Measurements from ENCODE around the gene C9orf152.

Gene C9orf152

DNA sequence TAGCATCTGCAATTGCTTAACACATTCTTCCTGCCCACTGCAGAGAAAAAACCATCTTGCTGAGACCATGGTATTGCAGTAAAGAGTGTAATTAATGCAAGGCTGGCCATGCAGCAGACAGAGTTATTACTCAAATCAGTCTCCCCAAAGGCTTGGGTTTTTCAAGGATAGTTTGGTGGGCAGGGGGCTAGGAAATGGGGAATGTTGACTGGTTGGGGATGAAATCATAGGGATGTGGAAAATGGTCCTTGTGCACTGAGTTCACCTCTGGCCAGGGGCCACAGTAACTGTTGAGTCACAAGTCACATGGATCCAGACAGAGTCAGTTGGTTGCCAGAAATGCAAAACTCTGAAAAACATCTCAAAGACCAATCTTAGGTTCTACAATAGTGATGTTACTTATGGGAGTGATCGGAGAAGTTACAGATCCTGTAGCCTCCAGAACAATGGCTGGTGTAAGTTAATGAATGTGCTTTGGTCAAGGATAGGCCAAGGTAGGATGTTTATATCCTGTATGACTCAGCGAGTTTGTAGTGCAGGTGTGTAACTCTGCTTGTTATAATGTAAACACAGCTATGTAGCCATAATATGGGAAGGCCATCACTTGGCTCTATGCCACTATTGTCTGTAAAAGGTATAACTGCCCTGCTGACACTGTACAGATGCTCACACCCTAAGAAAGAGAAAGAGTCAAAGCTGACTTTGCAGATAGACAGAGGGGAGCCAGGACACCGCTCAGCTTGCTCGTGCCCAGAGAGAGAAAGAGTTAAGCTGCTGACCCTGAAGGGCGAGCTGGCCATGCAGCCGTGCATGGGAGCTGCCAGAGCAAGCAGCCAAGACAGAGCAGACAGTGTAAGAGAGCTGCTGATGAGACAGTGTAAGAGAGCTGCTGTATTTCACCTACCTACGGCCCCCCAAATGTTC is 27.2 kb downstream of the C9orf152 start:
- no peak for DNase-seq (ENCODE audit: insufficient read length, low spot score)
- TF ChIP-seq POLR2A (IDR thresholded peaks at IDR 0.05; ENCODE audit: low read depth, low read length) = no peak
- FAIRE-seq = peak; percentile 33

- peak; percentile 24 for DNase-seq (ENCODE audit: insufficient read length, low spot score)
- no peak for TF ChIP-seq POLR2A (IDR thresholded peaks at IDR 0.05; ENCODE audit: low read depth, low read length)
- no peak for FAIRE-seq
Observed at GRCh38 chr9:110179734-110180133, 28.2 kb downstream of the C9orf152 start.

GRCh38 chr9:110178281-110178680 is 29.7 kb downstream of the C9orf152 start:
- no peak for DNase-seq (ENCODE audit: insufficient read length, low spot score)
- TF ChIP-seq POLR2A (IDR thresholded peaks at IDR 0.05; ENCODE audit: low read depth, low read length) = no peak
- FAIRE-seq = no peak

- DNase-seq (ENCODE audit: insufficient read length, low spot score) (no peak), FAIRE-seq (no peak)
- no peak for TF ChIP-seq POLR2A (IDR thresholded peaks at IDR 0.05; ENCODE audit: low read depth, low read length)
Observed at GRCh38 chr9:110175275-110175968, 32.5 kb downstream of the C9orf152 start.

DNA sequence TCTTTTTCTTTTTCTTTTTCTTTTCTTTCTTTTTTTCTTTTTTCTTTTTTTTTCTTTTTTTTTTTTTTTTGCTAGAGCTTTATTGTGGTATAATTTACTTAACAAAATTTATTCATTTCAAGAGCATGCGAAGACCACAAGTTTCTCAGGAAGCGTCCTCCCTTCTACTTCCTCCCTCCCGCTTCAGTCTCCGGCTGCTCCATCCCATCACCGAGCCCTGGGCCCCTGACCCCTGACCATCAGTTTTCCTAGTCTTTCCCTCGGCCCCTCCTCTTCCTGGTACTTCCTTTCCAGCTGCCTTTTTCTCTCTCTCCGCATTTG is 34.7 kb downstream of the C9orf152 start:
- DNase-seq (ENCODE audit: insufficient read length, low spot score) = no peak
- TF ChIP-seq POLR2A (IDR thresholded peaks at IDR 0.05; ENCODE audit: low read depth, low read length) = no peak
- FAIRE-seq = no peak

GRCh38 chr9:110170357-110171257 is 37.4 kb downstream of the C9orf152 start:
- no peak for DNase-seq (ENCODE audit: insufficient read length, low spot score)
- no peak for TF ChIP-seq POLR2A (IDR thresholded peaks at IDR 0.05; ENCODE audit: low read depth, low read length)
- no peak for FAIRE-seq

DNA sequence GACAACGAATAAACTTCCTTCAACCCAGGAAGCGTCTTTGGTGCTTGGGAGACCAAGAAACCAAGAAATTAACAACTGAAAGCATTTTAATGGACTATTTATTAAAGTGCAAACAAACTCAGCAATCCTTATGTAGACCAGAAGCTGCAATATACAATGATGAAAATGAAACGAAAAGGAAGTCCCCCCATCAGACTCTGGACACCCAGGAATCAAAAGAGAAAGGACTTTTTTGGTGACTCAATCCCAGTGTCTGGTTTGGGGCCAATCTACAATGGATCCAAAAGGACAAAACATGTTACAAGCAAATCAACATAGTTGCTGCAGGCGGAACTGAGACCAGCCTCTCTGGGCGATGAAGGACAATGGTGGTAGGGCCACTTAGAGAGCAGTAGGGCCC is 39.5 kb downstream of the C9orf152 start:
- TF ChIP-seq POLR2A (IDR thresholded peaks at IDR 0.05; ENCODE audit: low read depth, low read length) = no peak
- DNase-seq (ENCODE audit: insufficient read length, low spot score) = no peak
- no peak for FAIRE-seq

DNA sequence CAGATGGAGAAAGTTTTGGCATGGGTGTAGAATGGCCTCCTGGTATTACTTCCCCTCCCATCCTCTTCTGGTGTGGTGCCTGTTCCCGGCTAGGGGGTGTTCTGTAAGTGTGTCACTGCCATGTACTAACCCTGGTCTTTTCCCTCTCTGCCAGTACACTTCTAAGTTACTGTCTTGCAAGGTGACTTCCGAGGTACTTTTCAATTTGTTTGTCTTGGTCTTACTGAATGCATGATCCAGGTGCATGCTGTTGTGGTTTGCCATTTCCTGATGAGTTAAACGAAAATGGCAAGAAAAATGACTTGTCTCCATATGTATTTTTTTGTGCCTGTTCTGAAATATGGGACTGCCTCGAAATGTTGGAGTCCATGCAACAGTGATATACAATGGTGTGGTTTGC is 46.0 kb downstream of the C9orf152 start:
- DNase-seq (ENCODE audit: insufficient read length, low spot score) (no peak), FAIRE-seq (peak; percentile 43)
- no peak for TF ChIP-seq POLR2A (IDR thresholded peaks at IDR 0.05; ENCODE audit: low read depth, low read length)

DNA sequence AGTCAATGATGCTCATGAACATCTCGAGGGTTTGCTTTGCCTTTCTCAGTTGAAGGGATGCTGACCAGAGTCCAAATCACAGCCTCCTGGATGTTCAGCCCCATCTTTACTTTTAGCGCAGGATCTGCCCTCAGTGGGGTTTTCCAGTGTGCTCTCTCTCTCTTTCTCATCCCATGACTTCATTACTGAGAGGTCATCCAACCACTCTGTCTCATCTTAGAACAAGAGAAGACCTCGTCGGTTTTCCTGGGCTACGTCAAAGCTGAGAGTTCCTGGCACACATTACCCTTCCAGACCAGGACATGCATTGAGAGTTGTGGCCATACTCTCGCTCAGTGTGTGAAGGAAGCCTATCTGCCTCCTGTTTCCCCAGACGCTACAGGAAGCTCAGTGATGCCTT is 47.3 kb downstream of the C9orf152 start:
- FAIRE-seq = no peak
- TF ChIP-seq POLR2A (IDR thresholded peaks at IDR 0.05; ENCODE audit: low read depth, low read length) = no peak

GRCh38 chr9:110160123-110160522 is 47.8 kb downstream of the C9orf152 start:
- no peak for FAIRE-seq
- no peak for TF ChIP-seq POLR2A (IDR thresholded peaks at IDR 0.05; ENCODE audit: low read depth, low read length)
- no peak for DNase-seq (ENCODE audit: insufficient read length, low spot score)

More for the DNA sequence above, 47.3 kb downstream of the C9orf152 start:
- DNase-seq (ENCODE audit: insufficient read length, low spot score) = no peak

DNA sequence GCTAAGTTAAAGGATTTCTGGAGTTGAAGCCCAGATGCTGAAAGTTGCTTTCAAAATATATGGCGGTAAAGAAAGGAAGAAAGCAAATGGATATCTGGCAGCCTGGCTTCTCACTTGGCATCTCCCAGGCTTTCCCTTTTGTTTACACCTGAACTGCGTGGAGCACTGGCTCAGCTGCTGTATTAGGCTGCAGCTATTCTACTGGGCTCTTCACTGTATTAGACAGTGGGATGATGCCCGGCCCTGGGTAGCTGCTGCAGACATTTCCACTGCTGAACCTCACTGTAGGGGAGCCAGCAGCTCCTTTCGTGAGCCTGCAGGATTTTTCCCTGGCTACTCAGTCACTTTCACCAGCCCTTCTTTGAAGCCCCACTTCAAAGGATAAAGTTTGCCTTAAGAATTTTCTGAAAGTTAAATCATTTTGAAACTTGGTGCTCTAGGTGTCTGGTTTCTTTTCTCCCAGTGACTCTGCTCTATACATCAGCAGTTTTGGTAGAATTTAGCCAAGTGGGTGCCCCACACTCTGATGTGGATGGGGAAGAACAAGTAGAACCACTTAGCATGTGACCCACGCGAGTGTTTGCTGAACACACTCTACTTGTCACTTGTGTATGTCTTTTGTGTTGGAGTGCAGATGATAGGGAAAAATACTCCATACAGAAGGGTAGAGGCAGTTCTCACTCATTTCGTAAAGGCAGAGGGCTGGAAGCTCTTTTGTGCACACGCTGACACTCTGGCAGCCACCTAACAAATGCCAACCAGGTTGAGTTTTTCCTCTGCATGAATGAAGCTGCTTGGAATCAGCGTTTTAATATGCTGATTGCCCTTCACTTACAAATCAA is 49.9 kb downstream of the C9orf152 start:
- TF ChIP-seq POLR2A (IDR thresholded peaks at IDR 0.05; ENCODE audit: low read depth, low read length) = no peak
- DNase-seq (ENCODE audit: insufficient read length, low spot score) = no peak
- no peak for FAIRE-seq

DNA sequence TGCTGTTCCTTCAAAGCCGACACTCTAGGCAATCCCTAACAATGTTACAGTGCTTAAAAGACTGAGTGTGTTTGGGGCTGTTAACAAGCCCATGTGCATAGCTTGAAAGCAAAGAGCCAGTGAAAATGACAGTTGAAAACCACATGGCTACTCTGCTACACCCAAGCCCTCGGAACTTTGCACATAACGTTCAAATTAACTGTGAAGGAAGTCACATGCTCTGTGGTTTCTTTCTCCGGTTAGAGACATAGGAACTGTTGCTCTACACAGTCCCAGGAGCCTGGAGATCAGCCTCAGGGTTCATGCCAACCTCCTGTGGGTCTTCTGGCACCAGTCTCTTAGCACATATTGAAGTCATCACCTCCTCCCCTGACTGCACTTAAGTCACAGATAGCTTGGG is 51.1 kb downstream of the C9orf152 start:
- DNase-seq (ENCODE audit: insufficient read length, low spot score) (no peak), FAIRE-seq (no peak)
- no peak for TF ChIP-seq POLR2A (IDR thresholded peaks at IDR 0.05; ENCODE audit: low read depth, low read length)

DNA sequence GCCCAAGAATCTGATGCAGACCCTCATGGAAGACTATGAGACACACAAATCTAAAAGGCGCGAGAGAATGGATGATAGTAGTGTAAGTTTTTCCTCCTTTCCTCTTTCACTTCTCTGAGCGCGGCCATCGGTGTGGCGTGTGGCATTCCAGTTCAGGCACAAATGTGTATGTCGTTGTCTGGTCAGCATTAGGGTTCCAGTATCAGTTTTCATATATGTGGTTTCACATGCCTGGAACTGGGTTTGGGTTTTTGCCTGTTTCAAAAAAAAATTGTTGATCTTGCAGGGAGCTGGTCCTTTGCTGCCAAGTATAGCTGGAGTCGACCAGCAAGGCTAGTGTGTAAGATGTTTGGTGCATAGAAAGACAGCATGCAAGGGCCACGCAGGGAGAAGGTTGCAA is 51.5 kb downstream of the C9orf152 start:
- no peak for TF ChIP-seq POLR2A (IDR thresholded peaks at IDR 0.05; ENCODE audit: low read depth, low read length)
- DNase-seq (ENCODE audit: insufficient read length, low spot score) (no peak), FAIRE-seq (no peak)

Data from H54 (cell line).